Measurements from ENCODE around the gene C2CD4D.

C2CD4D gene

GRCh38 chr1:151790071-151790939 lies 49.3 kb downstream of the C2CD4D start, which contains the start of gene TDRKH:
Gene TDRKH (minus strand): TSS chr1:151790500. CDS start chr1:151783022, 7,478 bp downstream.
- DNase-seq (ENCODE audit: low read depth in 2 of 2) = peak; percentile 99
